ENCODE results near the gene CADM1. TPM values are rescaled to one million over a fixed set of nuclear protein-coding genes. Genes with fewer than 3 reads are reported as not detected.

Gene CADM1
- total and polyA plus RNA-seq, 10 of the 15 experiments (the other 5 are each of a cell fraction or from before 2014, with no cell fraction given) = 0.03 to 0.48 (median 0.15) TPM; not detected in 3

DNA sequence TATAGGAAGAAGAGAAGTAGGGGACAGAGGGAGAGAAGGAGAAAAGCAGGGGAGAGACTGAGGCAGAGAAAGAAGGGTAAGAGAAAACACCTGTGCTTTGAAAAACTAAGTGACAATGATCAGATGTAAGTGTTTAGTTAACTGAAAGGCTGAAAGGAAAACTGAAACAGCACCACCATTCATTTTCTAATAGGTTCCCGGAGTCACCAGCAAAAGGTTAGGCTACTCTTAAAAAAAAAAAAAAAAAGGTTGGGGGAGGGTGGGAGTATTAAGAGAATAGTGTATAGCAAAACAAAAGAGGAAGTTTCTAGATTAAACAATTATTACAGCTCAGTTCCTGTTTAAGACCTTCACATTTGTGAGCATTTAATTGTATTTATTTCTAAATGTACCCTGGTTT, 113.8 kb downstream of the CADM1 start:
- no peak for FAIRE-seq
- 0% methylated on average over 1 of the region's 1 CpG for whole genome bisulfite sequencing (ENCODE audit: insufficient coverage, insufficient replicate concordance, low lambda C conversion rate, missing lambda C conversion rate)
- no peak overlapping the region for H3K4me3 ChIP-seq

More for the DNA sequence above, 113.8 kb downstream of the CADM1 start:
- no TSS peak for BruUV-seq (replicated peaks)
- in situ Hi-C loops (cut with MboI) = no loop called here
- H3K9me3 ChIP-seq (replicated peaks; ENCODE audit: control insufficient read depth, insufficient read depth, low read length) = no peaks in the 10 kb centered on the region
- H4K20me1 ChIP-seq (ENCODE audit: control insufficient read depth, insufficient read depth) = no peaks in the 10 kb centered on the region
- no peak overlapping the region for H3K4me2 ChIP-seq (ENCODE audit: control insufficient read depth, insufficient read depth)
- no peaks in the 10 kb centered on the region for H3K4me1 ChIP-seq (ENCODE audit: control insufficient read depth, insufficient read depth, low read length)
- no peak for DNase-seq (ENCODE audit: low read depth, low spot score)
- no peaks in the 10 kb centered on the region for H3K79me2 ChIP-seq (ENCODE audit: control insufficient read depth, insufficient read depth, low read length)
- H3K27ac ChIP-seq (ENCODE audit: control insufficient read depth, insufficient read depth) = no peak overlapping the region
- no peak for ATAC-seq
- ChIA-PET CTCF (no interaction called here), POLR2A (no interaction called here), SMC1A (ENCODE audit: uncharacterized antibody, unreplicated experiment) (no interaction called here), RAD21 (ENCODE audit: unreplicated experiment) (interaction anchor here (0.6 kb wide), 1 partner anchor 878 kb away, joined by 4 read pairs; no protein-coding TSS in a partner anchor)
- H3K36me3 ChIP-seq (ENCODE audit: control insufficient read depth in 2 of 2, insufficient read depth in 2 of 2, low read length in 1 of 2) = no peaks in the 10 kb centered on the region
- no peak overlapping the region for H2AFZ ChIP-seq (ENCODE audit: control insufficient read depth, low read depth, low read length)
- no peak overlapping the region for H3K9ac ChIP-seq (ENCODE audit: control insufficient read depth, insufficient read depth, low read length)
- peaks cover 0 to 6% of the 10 kb centered on the region in 2 experiments; a peak in 1 of 4 replicates for H3K27me3 ChIP-seq (replicated peaks in 1 of 2; ENCODE audit: control insufficient read depth in 2 of 2, insufficient read depth in 2 of 2, low read length in 1 of 2)
- intact Hi-C loops (cut with micrococcal nuclease; ENCODE audit: unreplicated experiment) = no loop called here
- TF ChIP-seq, protein P1, sequence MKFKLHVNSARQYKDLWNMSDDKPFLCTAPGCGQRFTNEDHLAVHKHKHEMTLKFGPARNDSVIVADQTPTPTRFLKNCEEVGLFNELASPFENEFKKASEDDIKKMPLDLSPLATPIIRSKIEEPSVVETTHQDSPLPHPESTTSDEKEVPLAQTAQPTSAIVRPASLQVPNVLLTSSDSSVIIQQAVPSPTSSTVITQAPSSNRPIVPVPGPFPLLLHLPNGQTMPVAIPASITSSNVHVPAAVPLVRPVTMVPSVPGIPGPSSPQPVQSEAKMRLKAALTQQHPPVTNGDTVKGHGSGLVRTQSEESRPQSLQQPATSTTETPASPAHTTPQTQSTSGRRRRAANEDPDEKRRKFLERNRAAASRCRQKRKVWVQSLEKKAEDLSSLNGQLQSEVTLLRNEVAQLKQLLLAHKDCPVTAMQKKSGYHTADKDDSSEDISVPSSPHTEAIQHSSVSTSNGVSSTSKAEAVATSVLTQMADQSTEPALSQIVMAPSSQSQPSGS (IDR thresholded peaks at IDR 0.05; ENCODE audit: low read length) = no peak
- TF ChIP-seq, protein P2, sequence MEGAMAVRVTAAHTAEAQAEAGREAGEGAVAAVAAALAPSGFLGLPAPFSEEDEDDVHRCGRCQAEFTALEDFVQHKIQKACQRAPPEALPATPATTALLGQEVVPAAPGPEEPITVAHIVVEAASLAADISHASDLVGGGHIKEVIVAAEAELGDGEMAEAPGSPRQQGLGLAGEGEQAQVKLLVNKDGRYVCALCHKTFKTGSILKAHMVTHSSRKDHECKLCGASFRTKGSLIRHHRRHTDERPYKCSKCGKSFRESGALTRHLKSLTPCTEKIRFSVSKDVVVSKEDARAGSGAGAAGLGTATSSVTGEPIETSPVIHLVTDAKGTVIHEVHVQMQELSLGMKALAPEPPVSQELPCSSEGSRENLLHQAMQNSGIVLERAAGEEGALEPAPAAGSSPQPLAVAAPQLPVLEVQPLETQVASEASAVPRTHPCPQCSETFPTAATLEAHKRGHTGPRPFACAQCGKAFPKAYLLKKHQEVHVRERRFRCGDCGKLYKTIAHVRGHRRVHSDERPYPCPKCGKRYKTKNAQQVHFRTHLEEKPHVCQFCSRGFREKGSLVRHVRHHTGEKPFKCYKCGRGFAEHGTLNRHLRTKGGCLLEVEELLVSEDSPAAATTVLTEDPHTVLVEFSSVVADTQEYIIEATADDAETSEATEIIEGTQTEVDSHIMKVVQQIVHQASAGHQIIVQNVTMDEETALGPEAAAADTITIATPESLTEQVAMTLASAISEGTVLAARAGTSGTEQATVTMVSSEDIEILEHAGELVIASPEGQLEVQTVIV (IDR thresholded peaks at IDR 0.05; ENCODE audit: borderline replicate concordance, partially characterized antibody) = no peak
- no peak for TF ChIP-seq PAX5 (IDR thresholded peaks at IDR 0.05; ENCODE audit: borderline replicate concordance, low read depth, low read length)
- no peak for TF ChIP-seq MTA2 (IDR thresholded peaks at IDR 0.05; ENCODE audit: low read depth)
- TF ChIP-seq BMI1 (IDR thresholded peaks at IDR 0.05; ENCODE audit: borderline replicate concordance) = no peak
